ENCODE measurements around the gene NRTN. TPM values are rescaled to one million over a fixed set of nuclear protein-coding genes. Genes with fewer than 3 reads are reported as not detected.

Gene NRTN
- total and polyA plus RNA-seq, 10 donors, result 0.29 to 2.3 (median 0.32) TPM; not detected in 5

GRCh38 chr19:5829567-5830310 lies 24.9 kb downstream of the NRTN start:
- intact Hi-C loops (cut with DNase I; ENCODE audit: low total_unique reads), result no loop called here
- WGBS, 5 donors, result 58 to 74% (median 68%) methylated on average over 18 to 34 of the region's 34 CpGs

GRCh38 chr19:5831159-5831558 lies 26.3 kb downstream of the NRTN start:
- no peak for DNase-seq
- TF ChIP-seq POLR2A (IDR thresholded peaks at IDR 0.05) (no peak), POLR2AphosphoS5 (IDR thresholded peaks at IDR 0.05) (no peak), CTCF (IDR thresholded peaks at IDR 0.05 in 8 of 11, conservative IDR thresholded peaks at IDR 0.05 in 3 of 11) (no peak)
- H3K4me1 ChIP-seq, result peaks cover 4 to 32% (median 25%) of the 10 kb centered on the region in 6 donors
- H3K9me3 ChIP-seq, result no peaks in the 10 kb centered on the region
- intact Hi-C loops (cut with DNase I; ENCODE audit: low total_unique reads), result no loop called here
- no peaks in the 10 kb centered on the region for H3K36me3 ChIP-seq
- H3K4me3 ChIP-seq, result no peak overlapping the region
- WGBS, 5 donors, result 81 to 95% (median 91%) methylated on average over 6 to 9 of the region's 9 CpGs
- H3K27ac ChIP-seq, result no peak overlapping the region
- peaks cover 0 to 48% (median 21%) of the 10 kb centered on the region in 7 donors for H3K27me3 ChIP-seq (replicated peaks in 1 of 7)

More at GRCh38 chr19:5829567-5830310, 24.9 kb downstream of the NRTN start:
- Histone ChIP-seq H3K9me3 (peaks cover 0 to 4% (median 0%) of the 10 kb centered on the region in 8 donors), H3K4me3 (no peak overlapping the region), H3K4me1 (peaks cover 4 to 32% (median 25%) of the 10 kb centered on the region in 6 donors), H3K36me3 (no peaks in the 10 kb centered on the region), H3K27me3 (replicated peaks in 1 of 7) (peaks cover 0 to 45% (median 21%) of the 10 kb centered on the region in 7 donors), H3K27ac (no peak overlapping the region)
- no peak for DNase-seq
- TF ChIP-seq POLR2A (IDR thresholded peaks at IDR 0.05) (no peak), POLR2AphosphoS5 (IDR thresholded peaks at IDR 0.05) (no peak), CTCF (IDR thresholded peaks at IDR 0.05 in 8 of 11, conservative IDR thresholded peaks at IDR 0.05 in 3 of 11) (no peak)

GRCh38 chr19:5832061-5832460 lies 27.2 kb downstream of the NRTN start:
- no peaks in the 10 kb centered on the region for H3K36me3 ChIP-seq
- no peaks in the 10 kb centered on the region for H3K9me3 ChIP-seq
- H3K27me3 ChIP-seq (replicated peaks in 1 of 7), result peaks cover 0 to 48% (median 21%) of the 10 kb centered on the region in 7 donors
- H3K4me3 ChIP-seq, result no peak overlapping the region
- 83 to 95% (median 89%) methylated on average over 22 of the region's 22 CpGs for WGBS, 5 donors
- no peak overlapping the region for H3K27ac ChIP-seq
- peaks cover 4 to 24% (median 18%) of the 10 kb centered on the region in 6 donors for H3K4me1 ChIP-seq
- intact Hi-C loops (cut with DNase I; ENCODE audit: low total_unique reads), result no loop called here
- TF ChIP-seq POLR2A (IDR thresholded peaks at IDR 0.05) (no peak), CTCF (IDR thresholded peaks at IDR 0.05 in 8 of 11, conservative IDR thresholded peaks at IDR 0.05 in 3 of 11) (no peak), POLR2AphosphoS5 (IDR thresholded peaks at IDR 0.05) (no peak)
- no peak for DNase-seq

- H3K27me3 ChIP-seq (replicated peaks in 1 of 7), result peaks cover 0 to 49% (median 21%) of the 10 kb centered on the region in 7 donors
- H3K27ac ChIP-seq, result no peak overlapping the region
- TF ChIP-seq CTCF (IDR thresholded peaks at IDR 0.05 in 8 of 11, conservative IDR thresholded peaks at IDR 0.05 in 3 of 11) (no peak), POLR2A (IDR thresholded peaks at IDR 0.05) (no peak), POLR2AphosphoS5 (IDR thresholded peaks at IDR 0.05) (no peak)
- intact Hi-C loops (cut with DNase I; ENCODE audit: low total_unique reads), result no loop called here
- 87 to 97% (median 87%) methylated on average over 6 of the region's 6 CpGs for WGBS, 5 donors
- H3K4me3 ChIP-seq, result no peak overlapping the region
- H3K4me1 ChIP-seq, result peaks cover 4 to 19% (median 13%) of the 10 kb centered on the region in 6 donors
- DNase-seq, result no peak
- no peaks in the 10 kb centered on the region for H3K36me3 ChIP-seq
- no peaks in the 10 kb centered on the region for H3K9me3 ChIP-seq
Measured at GRCh38 chr19:5832527-5833216, 27.8 kb downstream of the NRTN start.

All from spleen (tissue), 11 donors.